Activated CD8-positive, alpha-beta memory T cell treated with anti-CD3 and anti-CD28 coated beads for 4 hours (primary cell): Measurements from ENCODE around the gene CDC42.
A peak's percentile ranks its signal among the peaks of the same experiment; 100 is the strongest.

Source experiments
- DNase-seq, 2 donors: peaks; one replicate each; pipeline ENCODE4 v3.0.0-alpha.2; 2020; ENCODE audit warnings: low read depth in 2 of 2

The CDC42 gene

GRCh38 chr1:22074803-22075202 lies 22.3 kb downstream of the CDC42 start:
- DNase-seq: no peak

GRCh38 chr1:22075718-22076117 lies 23.2 kb downstream of the CDC42 start:
- DNase-seq: no peak

- no peak for DNase-seq
Measured at GRCh38 chr1:22076346-22076745, 23.8 kb downstream of the CDC42 start.

GRCh38 chr1:22077728-22078127 lies 25.2 kb downstream of the CDC42 start:
- no peak for DNase-seq

- no peak for DNase-seq
Measured at GRCh38 chr1:22078133-22078532, 25.6 kb downstream of the CDC42 start.

- DNase-seq: no peak
Measured at GRCh38 chr1:22080191-22080590, 27.7 kb downstream of the CDC42 start.

- DNase-seq: no peak
Measured at GRCh38 chr1:22088331-22088730, 35.8 kb downstream of the CDC42 start.

- DNase-seq: no peak
Measured at GRCh38 chr1:22089134-22089571, 36.6 kb downstream of the CDC42 start.

- no peak for DNase-seq
Measured at GRCh38 chr1:22089787-22090186, 37.3 kb downstream of the CDC42 start.

- no peak for DNase-seq
Measured at GRCh38 chr1:22090867-22091266, 38.4 kb downstream of the CDC42 start.

- peak in 1 of 2 donors; percentile 29 for DNase-seq
Measured at GRCh38 chr1:22092026-22092768, 39.7 kb downstream of the CDC42 start.

GRCh38 chr1:22093513-22093912 lies 41.0 kb downstream of the CDC42 start:
- no peak for DNase-seq

GRCh38 chr1:22096036-22096435 lies 43.5 kb downstream of the CDC42 start:
- no peak for DNase-seq

- no peak for DNase-seq
Measured at GRCh38 chr1:22096463-22096862, 44.0 kb downstream of the CDC42 start.

- DNase-seq: no peak
Measured at GRCh38 chr1:22098752-22099151, 46.2 kb downstream of the CDC42 start.

- no peak for DNase-seq
Measured at GRCh38 chr1:22100168-22100567, 47.7 kb downstream of the CDC42 start.

GRCh38 chr1:22101199-22101598 lies 48.7 kb downstream of the CDC42 start:
- no peak for DNase-seq

GRCh38 chr1:22101995-22102394 lies 49.5 kb downstream of the CDC42 start:
- DNase-seq: no peak

- no peak for DNase-seq
Measured at GRCh38 chr1:22102746-22103145, 50.2 kb downstream of the CDC42 start.

- DNase-seq: no peak
Measured at GRCh38 chr1:22104094-22104493, 51.6 kb downstream of the CDC42 start.

GRCh38 chr1:22104865-22105437 lies 52.4 kb downstream of the CDC42 start:
- peak; percentile 21 to 22 for DNase-seq

GRCh38 chr1:22105611-22106207 lies 53.2 kb downstream of the CDC42 start:
- peak in 1 of 2 donors; percentile 13 for DNase-seq

GRCh38 chr1:22107126-22107525 lies 54.6 kb downstream of the CDC42 start:
- no peak for DNase-seq
